Measurements from ENCODE around the gene SLFN12L.
"Not testable (repeated sequence)": the region's sequence is repeated elsewhere in the genome, so short reads cannot be mapped to it uniquely, and the experiment has no call there.

Gene SLFN12L

DNA sequence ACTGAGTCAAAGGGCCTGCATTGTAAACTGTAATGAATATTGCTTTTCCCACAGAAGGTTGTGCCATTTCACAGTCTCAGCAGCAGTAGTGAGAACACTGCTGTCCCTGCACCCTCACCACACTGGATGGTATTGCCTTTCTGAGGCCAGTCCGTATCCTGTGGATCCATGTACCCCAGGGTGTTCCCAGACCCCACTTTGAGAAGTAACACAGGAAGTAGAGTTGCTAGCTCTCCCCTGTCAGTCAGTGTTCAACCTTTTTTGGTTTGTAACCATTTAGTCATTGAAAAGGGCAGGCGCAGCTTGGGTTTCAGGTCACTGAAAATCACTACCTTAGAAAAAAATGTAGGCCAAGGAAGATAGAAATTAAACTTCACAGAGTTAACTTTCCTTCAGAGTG is 37.9 kb downstream of the SLFN12L start:
- in situ Hi-C loops (cut with HindIII; ENCODE audit: low sequenced_read_pairs): no loop called here

GRCh38 chr17:35498448-35499178 is 38.9 kb downstream of the SLFN12L start:
- in situ Hi-C loops (cut with HindIII; ENCODE audit: low sequenced_read_pairs): no loop called here

DNA sequence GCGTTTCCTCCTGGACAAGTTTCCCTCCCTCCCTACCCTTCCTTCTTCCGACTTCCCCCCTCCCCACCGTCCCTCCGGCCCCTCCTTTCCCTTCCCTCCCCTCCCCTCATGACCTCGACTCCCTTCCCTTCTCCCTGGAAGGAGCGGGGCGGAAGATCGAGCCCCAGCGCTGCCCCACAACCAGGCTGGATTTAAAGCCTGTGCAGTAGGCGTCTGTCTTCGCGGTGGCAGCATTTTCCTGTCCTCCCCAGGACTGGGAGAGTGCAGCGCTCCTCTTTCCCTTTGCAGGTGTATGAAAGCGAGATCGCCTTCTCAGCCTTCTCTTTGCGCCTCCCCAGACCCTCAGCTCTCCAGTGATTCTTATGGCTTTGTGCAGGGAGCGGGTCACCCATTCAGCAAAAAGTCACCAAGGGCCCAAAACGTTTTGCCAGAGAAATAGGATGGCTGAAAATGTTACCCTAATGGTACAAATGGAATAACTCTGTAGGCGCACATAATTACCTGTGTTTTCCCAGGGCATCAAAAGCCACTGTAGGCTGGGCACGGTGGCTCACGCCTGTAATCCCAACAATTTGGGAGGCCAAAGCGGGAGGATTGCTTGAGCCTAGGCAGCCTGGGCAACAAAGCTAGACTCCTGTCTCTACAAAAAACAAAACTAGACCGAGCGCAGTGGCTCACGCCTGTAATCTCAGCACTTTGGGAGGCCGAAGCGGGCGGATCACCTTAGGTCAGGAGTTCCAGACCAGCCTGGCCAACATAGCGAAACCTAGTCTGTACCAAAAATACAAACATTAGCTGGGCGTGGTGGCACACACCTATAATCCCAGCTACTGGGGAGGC is 40.8 kb downstream of the SLFN12L start:
- in situ Hi-C loops (cut with HindIII; ENCODE audit: low sequenced_read_pairs): no loop called here

- in situ Hi-C loops (cut with HindIII; ENCODE audit: low sequenced_read_pairs): no loop called here
These were observed 44.4 kb downstream of the SLFN12L start for GRCh38 chr17:35493040-35493439.

GRCh38 chr17:35491417-35491816 is 46.1 kb downstream of the SLFN12L start:
- in situ Hi-C loops (cut with HindIII; ENCODE audit: low sequenced_read_pairs): no loop called here

GRCh38 chr17:35489944-35490343 is 47.5 kb downstream of the SLFN12L start:
- in situ Hi-C loops (cut with HindIII; ENCODE audit: low sequenced_read_pairs): no loop called here

DNA sequence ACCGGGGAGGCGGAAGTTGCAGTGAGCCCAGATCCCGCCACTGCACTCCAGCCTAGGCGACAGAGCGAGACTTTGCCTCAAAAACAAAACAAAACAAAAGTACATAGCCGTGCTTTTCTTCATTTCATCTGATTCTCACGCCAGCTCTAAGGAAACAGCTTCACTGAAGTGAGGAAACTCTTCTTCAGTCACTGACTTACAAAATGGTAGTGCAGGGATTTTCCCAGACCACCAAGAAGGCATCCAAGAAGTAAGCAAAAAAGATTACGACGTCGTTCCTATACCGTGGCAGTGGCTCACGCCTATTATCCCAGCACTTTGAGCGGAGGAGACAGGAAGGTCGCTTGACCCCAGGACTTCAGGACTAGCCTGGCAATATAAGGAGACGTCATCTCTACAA is 48.5 kb downstream of the SLFN12L start:
- in situ Hi-C loops (cut with HindIII; ENCODE audit: low sequenced_read_pairs): no loop called here

GRCh38 chr17:35486920-35487732 is 50.4 kb downstream of the SLFN12L start:
- in situ Hi-C loops (cut with HindIII; ENCODE audit: low sequenced_read_pairs): no loop called here

DNA sequence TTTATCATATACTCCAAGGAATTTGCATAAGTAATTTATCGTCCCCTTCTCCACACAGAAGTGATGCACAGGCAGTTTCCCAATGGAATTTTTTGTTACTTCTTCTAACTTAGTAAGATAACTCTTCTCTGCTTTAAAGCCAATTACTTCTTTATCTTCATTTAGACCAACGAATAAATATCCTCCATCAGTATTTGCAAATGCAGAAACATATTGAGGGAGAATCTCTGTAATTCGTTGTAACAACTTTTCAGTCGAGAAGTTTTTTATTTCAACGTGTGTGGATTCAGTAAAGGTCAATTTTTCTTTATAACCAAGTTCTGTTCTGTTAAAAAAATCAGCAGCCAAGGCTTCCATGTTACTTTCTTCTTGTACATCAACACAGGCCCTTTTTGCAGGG is 58.2 kb downstream of the SLFN12L start:
- in situ Hi-C loops (cut with HindIII; ENCODE audit: low sequenced_read_pairs): no loop called here

DNA sequence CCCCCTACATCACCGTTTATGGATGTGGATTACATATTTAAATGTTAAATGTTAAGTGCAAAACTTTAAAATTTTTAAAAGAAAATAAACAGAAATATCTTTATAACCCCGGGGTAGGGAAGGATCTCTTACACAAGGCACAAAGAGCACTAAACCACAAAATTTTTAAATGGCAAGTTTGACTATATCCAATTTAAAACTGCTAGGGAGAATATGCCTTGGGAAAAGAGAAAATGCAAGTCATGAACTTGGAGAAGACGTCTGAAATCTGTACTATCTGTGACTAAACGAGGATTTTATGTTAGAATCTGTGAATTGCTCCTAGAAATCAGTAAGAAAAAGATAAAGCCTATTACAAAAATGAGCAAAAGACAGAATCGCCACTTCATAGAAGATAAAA is 60.2 kb downstream of the SLFN12L start:
- in situ Hi-C loops (cut with HindIII; ENCODE audit: low sequenced_read_pairs): no loop called here

- in situ Hi-C loops (cut with HindIII; ENCODE audit: low sequenced_read_pairs): no loop called here
These were observed 61.1 kb downstream of the SLFN12L start for GRCh38 chr17:35476283-35476820.

GRCh38 chr17:35468475-35468874 is 69.0 kb downstream of the SLFN12L start:
- in situ Hi-C loops (cut with HindIII; ENCODE audit: low sequenced_read_pairs): no loop called here

- in situ Hi-C loops (cut with HindIII; ENCODE audit: low sequenced_read_pairs): no loop called here
These were observed 69.7 kb downstream of the SLFN12L start for GRCh38 chr17:35467824-35468223.

- in situ Hi-C loops (cut with HindIII; ENCODE audit: low sequenced_read_pairs): no loop called here
These were observed 77.1 kb downstream of the SLFN12L start for GRCh38 chr17:35460354-35460851.

- in situ Hi-C loops (cut with HindIII; ENCODE audit: low sequenced_read_pairs): not testable (repeated sequence)
These were observed 83.4 kb downstream of the SLFN12L start for GRCh38 chr17:35454035-35454434.

DNA sequence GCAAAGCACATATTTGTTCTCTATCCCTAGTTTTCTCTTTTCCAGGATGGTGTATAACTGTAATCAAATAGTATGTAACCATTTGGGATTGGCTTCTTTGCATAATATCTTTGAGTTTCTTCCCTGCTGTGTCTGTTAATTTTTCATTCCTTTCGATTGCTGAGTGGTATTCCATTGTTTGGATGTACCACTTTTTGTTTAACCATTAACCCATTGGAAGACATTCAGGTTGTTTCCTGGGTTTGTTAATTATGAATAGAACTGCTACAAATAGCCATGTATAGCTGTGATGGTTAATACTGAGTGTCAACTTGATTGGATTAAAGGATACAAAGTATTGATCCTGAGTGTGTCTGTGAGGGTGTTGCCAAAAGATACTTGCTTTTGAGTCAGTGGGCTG is 84.3 kb downstream of the SLFN12L start:
- in situ Hi-C loops (cut with HindIII; ENCODE audit: low sequenced_read_pairs): no loop called here

GRCh38 chr17:35449371-35449931 is 88.0 kb downstream of the SLFN12L start:
- in situ Hi-C loops (cut with HindIII; ENCODE audit: low sequenced_read_pairs): no loop called here

DNA sequence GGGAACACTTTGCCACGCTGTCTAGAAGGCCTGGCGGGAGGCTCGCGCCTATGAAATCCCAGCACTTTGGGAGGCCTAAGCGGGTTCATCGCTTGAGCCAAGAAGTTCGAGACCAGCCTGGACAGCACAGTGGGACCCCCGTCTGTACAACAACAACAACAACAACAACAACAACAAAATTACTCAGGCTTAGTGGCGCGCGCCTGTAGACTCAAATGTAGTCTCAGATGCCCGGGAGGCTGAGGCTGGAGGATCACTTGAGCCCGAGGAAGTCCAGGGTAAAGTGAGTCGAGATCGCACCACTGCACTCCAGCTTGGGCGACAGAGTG is 88.6 kb downstream of the SLFN12L start:
- in situ Hi-C loops (cut with HindIII; ENCODE audit: low sequenced_read_pairs): no loop called here

GRCh38 chr17:35448214-35448898 is 89.1 kb downstream of the SLFN12L start, which contains the start of gene SLFN13:
SLFN13 (minus strand) TSS chr17:35448766; CDS start chr17:35445680, 3,086 bp downstream.
- in situ Hi-C loops (cut with HindIII; ENCODE audit: low sequenced_read_pairs): no loop called here

DNA sequence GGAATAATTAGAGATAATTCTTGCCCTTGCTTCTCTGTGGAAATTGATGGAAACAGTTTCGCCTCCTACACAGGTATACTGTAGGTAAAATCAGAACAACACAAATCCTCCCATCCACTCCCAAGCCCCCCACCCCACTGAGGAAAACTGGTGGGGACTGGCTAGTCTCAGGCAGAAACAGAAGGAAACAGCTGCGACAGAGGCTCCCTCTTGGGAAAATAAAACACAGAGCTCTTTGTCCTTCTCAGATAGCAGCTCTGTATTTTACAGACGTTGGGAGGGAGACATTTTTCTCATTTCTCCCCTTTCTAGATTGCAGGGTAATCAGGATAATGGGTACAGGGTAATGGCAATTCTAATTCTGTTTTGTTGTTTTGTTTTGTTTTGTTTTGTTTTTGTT is 90.0 kb downstream of the SLFN12L start:
- in situ Hi-C loops (cut with HindIII; ENCODE audit: low sequenced_read_pairs): no loop called here

Data from DLD1 (cell line).